NCI-H1105 (cell line): ENCODE data around the gene TNS3.

ENCODE experiments used
- DNase-seq: peaks from one replicate; lab custom pipeline; 2025; lab: John Stamatoyannopoulos, UW

The TNS3 gene

DNA sequence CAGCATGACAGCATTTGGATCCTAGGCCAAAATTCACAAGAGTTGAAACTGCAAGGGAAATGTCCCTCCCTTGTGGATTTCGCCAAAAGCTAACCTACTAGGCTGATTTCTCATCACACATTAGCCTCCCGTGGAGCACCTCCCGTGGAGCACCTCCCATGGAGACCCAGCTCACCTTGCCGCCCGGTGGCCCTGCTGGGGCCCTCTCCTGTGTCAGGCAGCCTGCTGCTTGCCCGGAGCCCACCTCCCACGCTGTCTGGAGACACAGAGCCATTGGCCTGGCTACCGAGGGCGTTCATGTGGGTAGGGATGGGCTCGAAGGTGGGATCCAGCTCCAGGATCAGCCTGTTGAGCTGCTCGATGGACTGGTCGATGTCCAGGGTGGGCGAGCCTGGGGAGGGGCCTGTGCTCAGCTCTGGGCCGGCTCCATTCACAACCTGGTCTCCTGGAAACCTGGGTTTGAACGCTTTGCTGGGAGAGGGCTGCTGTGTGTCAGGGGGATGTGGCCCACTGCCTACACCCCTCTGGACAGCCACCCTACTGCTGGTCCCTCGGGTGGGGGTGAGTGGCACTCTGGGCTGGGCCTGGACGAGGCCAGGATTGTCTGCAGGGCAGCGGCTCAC is 213.6 kb downstream of the TNS3 start:
- DNase-seq: no peak

DNA sequence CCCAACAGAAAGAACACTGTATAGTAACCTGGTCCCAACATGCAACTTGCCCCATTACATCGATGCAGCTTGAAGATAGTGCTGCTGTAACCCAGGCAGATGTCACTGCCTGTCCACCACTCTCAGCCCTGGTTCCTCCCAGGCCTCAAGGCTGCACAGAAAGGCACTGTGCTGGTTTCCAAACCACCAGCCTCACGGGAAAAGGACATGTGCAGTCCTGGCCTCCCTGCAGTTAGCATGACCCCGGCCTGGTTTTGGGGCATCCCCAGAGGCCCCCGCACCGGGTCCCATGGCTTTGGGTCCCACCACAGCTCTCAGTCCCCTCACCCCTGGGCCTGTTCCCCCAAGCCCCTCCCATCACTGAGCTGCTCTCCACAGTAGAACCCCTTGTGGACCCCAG is 214.5 kb downstream of the TNS3 start:
- DNase-seq: no peak

DNA sequence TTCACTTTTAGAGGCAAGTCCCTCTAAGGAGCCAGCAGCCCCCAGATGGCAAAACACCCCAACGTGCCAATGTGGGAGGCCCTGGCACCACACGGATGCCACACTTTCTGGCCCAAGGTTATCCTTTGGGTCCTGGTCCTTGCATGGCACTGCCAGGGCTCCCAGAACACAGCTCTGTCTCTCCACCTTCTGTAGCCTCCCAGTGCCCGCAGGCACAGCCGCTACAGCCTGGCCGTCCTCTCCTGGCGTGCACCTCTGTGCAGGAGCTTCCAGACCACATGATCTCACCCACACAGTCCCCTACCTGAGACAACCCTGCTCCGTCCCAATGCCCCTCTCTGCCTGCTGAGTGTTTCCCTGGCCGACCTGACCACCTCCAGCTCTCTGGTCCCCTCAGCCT is 215.0 kb downstream of the TNS3 start:
- no peak for DNase-seq

DNA sequence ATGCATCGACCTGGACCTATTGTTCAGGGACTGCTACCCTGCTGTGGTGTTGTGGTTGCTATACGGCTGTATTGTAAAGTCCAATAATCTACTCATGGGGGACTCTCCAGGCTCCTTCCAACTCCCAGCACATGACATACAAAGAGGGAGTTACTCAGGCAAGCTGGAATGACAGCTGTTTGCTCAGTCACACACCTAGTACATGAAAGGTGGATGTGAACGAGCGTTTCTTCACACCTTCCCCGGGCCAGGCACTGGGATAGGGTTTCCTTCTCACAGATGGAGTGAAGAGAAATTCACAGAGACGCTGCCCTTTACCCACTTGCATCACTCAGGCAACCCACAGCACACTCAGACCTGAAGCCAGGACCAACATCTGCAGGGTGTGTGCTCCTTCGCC is 215.7 kb downstream of the TNS3 start:
- no peak for DNase-seq

DNA sequence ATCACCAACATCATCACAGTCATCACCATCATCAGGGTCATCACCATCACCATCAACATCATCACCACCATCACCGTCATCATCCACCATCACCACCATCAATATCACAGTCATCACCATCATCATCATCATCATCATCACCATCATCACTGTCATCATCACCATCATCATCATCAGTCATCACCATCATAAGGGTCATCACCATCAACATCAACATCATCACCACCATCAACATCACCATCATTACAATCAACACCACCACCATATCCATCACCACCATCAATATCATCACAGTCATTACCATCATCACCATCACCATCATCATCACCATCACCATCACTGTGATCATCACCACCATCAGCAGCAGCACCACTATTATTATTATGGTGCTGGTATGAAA is 218.9 kb downstream of the TNS3 start:
- DNase-seq: no peak

DNA sequence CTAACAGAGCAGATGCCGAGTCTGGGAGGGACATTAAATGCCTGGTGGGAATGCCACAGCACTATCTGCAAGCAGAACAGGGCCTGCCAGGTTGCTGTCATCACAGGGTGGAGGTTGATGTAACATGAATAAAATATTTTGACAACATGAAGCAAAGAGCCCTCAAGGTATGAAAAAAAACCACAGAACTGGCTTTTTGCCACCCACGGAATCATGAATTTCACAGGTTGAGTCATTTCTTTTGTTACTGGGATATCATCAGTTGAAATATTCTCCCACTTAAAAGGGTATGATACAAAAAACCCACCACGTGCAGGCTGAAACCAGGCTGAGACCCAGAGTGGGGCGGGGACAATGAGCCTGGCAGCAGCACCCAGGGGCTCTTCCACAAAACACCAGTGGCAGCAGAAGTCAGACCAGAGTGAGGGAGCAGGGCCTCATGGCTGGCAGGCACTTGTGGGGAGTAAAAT is 220.1 kb downstream of the TNS3 start:
- no peak for DNase-seq

DNA sequence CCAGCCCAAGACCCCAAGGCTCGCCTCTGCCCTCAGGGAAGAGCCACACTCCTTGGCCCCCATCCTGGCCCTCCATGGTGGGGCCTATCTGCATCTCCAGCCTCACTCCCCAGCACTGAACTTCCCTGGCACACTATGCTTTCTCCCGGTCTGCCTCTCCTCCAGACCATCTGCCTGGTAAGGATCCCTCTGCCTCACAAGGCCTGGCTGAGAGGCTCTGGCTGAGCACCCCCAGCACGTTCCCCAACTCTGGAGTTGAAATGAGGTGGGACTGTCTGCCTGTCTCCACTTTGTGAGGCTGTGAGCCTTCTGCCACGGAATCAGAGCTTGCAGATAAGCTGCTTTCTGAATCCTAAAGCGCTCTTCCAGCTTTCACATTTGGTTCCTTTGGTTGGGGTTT is 220.7 kb downstream of the TNS3 start:
- no peak for DNase-seq

DNA sequence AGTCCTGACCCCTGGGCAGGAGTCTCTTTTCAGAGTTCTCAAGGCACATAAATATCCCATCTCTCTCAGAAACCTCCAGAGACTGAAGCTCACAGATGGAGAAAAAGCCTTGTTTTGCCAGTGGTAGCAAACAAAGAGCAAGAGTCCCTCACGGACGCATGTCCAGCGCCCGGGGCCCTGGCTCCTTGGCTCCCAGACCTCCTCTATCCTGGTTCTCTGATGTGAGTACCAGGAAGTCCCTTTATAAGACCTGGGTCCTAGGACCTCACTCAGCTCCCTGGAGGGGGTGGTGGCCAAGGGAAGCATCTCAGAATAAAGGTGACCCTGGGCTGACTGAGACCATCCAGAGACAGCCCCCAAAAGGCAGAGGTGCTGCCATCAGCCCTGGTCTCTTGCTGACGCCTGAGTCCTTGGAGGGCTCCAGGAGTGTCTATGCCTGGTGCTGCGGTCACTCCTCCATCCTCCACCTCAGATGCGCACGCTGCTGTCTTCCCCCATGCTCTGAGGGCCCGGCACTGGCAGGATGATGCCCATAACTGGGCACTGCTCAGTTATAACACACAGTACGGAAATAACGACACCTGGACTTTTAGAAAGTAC is 221.5 kb downstream of the TNS3 start:
- no peak for DNase-seq

DNA sequence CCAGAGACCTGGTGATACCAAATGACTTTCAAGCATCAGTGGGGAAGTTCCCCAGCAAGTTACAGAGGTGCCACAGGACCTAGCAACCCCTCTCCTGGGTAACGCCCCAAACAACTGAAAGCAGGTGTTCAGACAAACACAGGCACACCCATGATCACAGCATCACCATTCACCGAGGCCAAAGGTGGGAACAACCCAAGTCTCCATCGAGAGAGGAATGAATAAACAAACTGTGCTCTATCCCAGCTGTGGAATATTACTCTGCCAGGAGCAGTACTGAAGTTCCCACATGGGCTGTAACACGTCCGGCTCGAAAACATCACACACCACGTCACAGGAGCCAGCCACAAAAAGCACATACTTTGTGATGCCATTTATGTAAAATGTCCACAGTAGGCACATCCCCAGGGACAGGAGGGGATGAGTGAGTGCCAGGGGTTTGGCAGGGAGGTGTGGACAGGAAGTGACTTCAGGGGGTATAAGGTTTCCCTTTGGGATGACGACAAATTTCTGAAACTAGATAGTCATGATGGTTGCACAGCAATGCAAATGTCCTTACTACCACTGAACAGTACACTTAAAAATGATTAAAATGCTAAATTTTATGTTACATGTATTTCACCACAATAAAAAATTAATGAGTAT is 222.8 kb downstream of the TNS3 start:
- no peak for DNase-seq

DNA sequence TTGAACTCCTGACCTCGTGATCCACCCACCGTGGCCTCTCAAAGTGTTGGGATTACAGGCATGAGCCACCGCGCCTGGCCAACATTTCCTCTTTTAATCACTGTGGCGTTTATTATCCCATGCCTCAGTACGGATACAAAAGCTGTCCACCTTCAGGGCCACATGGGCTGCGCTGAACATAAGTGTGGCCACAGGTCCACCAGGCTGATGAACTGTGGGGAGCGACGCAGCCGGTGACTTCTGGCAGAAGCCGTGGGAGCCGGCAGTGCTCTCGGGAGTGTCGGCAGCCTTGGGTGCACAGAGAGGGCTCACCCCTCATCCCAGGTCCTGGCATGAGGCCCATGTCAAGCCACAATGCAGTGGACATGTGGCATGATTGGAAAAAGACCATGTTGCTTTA is 223.6 kb downstream of the TNS3 start:
- no peak for DNase-seq

DNA sequence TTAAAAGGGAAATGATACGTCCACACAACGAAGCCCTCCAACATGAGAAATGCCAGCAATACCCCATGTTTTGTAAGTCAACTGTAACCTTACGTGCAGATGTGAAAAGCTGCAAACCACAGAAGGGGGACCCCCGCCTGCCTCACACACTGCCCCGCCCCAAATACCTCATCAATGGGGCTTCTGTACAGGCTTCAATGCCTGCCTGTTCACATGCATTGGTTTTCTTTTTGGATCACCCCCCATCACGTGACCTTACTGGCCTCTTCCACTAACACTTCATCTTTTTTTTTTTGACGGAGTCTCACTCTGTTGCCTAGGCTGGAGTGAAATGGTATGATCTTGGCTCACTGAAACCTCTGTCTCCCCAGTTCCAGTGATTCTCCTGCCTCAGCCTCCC is 224.0 kb downstream of the TNS3 start:
- DNase-seq: no peak

DNA sequence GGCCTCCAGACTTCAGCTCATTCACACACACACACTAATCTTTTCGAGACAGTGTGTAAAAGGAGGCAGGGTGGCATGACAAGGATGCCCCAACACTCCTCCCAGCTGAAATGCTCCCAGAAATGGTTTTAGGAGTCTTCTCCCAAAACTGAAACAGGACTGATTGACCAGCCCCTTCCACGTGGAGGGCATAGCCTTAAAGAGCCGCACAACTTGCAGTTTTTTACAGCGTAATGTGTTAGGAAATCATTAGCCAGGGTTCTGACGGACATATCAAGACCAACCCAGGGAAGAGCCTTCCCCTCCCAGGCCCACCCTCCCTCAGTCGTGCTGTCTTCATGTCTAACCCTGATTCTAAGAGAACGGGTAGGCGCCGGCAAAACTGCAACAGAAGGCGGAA is 224.6 kb downstream of the TNS3 start:
- no peak for DNase-seq

DNA sequence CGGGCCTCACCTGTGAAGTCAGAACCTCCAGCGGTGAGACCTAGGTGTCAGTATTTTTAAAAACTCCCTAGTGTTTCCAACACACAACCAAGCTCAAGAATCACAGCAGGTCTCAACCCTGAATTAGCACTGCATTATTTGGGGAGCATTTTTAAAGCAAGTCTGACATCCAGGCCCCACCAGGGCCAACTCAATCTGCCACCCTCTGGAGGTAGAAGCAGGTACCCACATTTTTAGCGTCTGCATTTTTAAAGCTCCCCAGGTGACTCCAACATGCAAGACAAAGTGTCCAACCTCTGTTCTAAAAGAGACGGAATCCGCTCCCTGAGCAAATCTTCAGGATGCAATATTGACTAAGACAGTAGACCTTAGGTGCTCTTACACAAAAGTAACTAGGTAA is 225.7 kb downstream of the TNS3 start:
- no peak for DNase-seq

DNA sequence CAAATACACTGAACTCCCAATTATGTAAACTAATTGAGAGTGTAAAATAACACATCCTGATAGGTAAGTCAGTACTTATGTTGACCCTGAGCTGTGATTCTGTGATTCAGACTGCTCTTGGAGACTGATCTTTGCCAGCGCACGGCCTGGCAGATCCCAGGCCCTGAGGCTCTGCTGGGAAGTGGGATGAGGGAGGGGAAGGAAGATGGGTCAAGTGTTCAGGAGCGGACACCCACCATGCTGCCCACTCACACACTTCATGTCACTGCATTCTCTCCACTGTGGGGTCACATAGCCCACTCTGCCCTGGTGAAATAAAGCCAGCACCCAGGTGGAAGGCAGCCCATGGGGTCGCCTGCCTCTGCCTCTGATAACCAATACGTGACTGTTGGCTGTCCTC is 226.2 kb downstream of the TNS3 start:
- DNase-seq: no peak

DNA sequence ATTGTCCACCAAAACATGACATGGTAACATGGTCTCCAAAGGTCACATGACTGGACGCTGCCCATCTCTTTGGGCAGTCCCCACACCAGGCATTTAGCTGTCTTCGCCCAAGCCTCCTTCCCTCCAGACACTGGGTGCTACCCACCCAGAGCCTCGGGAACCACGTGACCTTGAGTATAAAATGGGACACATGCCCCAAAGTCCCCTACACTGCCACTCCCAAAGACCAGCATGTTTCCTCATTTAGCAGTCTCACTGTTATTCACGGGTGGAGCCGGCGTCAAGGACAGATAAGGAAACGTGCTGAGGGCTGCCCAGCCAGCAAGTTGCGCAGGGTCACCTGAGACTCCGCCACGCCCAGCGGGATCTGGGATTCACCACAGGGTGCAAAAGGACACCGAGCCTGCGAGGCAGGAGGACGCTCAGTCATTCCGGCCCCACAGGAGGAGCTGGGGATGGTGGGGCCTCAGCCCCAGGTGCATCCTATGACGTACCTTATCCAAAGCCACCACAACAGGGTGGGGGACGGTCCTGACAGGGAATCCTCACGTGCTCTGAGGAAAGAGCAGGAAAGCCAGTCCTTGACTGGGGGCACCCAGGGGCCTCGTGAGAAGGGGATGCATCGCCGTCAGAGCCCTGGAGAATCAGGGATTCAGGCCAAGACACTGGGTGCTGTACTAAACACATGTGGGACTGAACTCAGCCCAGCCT is 226.9 kb downstream of the TNS3 start:
- DNase-seq: no peak

DNA sequence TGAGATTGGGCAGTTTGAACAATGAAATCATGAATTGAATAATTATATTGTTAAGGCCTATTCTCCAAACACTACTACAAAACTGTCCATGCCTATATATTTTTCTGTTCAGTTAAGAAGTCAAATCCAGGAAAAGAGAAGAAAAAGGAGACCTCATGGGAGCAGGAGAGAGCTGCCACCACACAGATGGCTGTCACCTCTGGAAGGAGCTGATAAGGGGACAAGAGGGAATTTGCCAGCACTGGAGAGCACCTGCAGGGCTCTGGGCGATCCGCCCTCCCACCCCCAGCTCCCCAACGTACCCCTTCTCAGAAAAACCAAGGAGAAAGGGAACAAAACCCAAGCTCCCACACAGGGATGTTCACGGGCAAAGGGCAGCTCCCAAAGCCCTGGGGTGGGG is 227.8 kb downstream of the TNS3 start:
- DNase-seq: no peak

DNA sequence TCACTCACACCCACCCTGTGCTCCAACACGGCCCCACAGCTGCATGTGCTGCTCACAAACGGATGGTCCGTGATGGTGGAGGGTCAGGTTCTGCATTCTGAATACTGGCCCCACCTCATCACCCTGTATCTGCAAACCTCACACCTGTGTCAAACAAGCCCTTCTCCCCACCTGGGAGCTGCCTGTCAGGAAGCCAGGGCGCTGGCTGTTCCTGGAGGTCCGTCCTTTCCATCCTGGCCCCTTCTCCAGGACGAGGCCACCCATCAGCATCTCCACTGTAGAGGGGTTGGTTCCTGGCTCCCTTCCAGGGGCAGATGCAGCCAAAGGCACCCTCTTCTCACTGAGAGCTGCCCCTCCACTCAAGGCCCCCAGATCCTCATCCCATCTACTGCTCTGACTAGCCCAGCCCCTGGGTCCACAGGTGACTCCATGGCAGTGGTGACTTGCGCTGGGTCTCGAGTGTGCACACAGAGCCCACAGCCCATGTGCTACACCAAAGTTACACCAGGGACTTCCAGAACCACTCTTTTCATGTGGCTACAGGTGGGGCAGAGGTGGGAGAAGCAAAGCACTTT is 229.4 kb downstream of the TNS3 start:
- no peak for DNase-seq

DNA sequence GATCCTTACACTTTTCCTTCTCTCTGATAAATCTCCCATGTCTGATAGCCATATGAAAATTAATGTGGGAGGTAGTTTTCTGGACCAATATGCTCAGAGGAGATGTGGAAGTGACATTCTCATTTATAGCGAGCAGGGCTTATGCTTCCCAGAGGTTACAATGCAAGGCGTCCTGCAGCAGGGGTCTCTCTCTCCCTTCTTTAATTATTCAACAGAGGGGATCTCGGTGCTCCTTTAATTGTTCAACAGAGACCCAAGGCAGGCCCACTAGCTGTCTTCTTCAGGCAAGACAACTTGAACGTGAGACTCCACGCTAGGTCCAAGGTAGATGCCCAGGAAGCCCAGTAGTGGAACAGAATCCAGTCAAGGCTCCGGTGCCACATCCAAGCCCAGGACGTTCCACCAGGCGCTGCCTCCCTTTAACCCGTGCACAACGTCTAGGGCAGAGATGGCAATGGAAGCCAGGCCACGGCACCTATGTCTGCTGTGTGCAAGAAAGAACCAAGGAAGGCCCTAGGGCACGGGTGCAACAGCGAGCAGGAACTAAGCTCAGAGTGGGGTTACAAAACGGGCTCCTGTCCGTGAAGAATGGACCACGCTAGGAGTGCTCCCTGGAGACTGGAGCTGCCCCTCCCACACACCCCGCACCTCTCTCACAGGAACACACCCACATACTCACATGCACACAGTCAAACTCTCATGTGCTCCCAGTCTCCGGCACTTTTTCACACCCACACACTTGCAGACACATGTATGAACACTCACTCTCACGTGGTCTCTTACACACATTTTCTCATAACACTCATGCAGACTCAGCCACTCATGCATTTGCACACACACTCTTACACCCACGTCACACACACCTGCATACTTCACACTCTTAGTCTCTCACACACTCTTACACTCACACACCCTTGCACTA is 230.4 kb downstream of the TNS3 start:
- no peak for DNase-seq

DNA sequence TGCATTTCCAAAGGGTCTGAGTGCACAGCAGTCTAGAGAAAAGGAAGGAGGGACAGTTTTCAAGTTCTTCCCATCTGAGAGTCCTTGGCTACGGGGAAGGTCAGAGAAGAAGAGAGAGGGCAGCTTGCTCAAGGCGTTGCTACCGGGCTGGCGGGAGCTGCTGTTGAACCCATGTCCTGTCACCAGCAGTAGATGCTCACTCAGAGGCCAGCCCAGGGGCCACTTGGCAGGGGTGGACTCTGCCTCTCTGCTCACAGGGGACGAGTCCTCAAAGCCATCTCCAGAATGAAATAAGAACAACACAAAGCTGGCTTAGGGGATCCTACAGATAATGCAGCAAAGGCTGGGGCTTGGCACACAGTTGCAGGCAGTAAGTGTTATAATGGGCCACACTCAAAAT is 231.5 kb downstream of the TNS3 start:
- no peak for DNase-seq

DNA sequence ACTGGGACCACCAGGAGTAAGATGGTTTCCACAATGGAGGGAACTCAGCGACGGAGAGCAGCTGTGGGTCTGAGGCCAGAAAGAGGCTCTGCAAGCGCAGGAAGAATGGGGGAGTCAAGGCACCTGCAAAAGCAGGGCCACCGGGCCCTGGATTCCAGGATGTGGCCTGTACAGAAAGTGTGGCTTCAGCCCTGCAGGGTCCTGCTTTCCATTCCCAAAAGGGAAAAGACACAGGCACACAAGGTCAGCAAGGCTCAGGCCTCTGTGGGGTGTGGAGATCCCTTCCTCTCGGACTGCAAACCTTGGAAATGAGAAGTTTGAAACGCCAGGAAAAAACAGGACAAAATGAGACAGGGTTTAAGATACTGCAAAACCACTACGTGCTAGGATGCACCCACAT is 232.5 kb downstream of the TNS3 start:
- no peak for DNase-seq

DNA sequence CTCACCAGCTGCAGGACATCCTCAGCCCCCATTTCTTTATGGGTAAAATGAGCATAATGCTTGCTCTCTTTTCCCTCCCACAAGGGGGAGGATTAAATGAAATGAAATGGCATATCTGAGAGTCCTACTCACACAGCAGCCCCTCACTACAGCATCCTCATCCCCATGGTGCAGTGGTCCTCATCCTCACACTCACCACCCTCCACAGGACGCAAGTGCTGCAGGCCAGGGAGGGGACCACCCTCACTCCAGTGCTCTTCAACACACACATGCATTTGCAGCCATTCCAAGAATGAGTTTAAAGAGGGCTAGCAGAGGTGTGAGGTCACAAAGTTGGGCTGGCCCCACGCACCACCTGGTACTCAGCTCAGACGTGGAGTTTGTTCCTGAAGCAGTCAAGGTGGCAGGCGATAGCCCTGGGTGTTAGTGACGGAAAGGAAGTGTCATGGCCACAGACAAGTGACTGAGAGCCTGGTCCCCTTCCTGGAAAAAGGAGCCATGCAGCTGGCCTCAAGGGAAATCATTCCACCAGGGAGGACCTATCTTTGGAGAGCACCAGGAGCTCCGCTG is 234.0 kb downstream of the TNS3 start:
- no peak for DNase-seq
